Measurements from ENCODE around the gene EDC3.
"Not testable (repeated sequence)": the region's sequence is repeated elsewhere in the genome, so short reads cannot be mapped to it uniquely, and the experiment has no call there.

EDC3 gene

GRCh38 chr15:74683758-74684157 is 12.1 kb downstream of the EDC3 start:
- Mint-ChIP-seq H3K27ac (ENCODE audit: low read depth) (no peak overlapping the region), H3K4me3 (no peak overlapping the region), H3K36me3 (ENCODE audit: insufficient read depth) (peaks cover 7% of the 10 kb centered on the region), H3K9me3 (no peaks in the 10 kb centered on the region), H3K27me3 (no peaks in the 10 kb centered on the region), H3K4me1 (peaks cover 12% of the 10 kb centered on the region)
- ATAC-seq (replicated peaks; ENCODE audit: extremely low read depth, poor library complexity, severe bottlenecking) (no peak), DNase-seq (ENCODE audit: low spot score in 2 of 2) (no peak)

- H3K4me1 Mint-ChIP-seq = peaks cover 14% of the 10 kb centered on the region
- no peak overlapping the region for H3K27ac Mint-ChIP-seq (ENCODE audit: low read depth)
- H3K27me3 Mint-ChIP-seq = no peaks in the 10 kb centered on the region
- DNase-seq (ENCODE audit: low spot score in 2 of 2) (no peak), ATAC-seq (replicated peaks; ENCODE audit: extremely low read depth, poor library complexity, severe bottlenecking) (no peak)
- no peak overlapping the region for H3K4me3 Mint-ChIP-seq
- peaks cover 7% of the 10 kb centered on the region for H3K36me3 Mint-ChIP-seq (ENCODE audit: insufficient read depth)
- H3K9me3 Mint-ChIP-seq = no peaks in the 10 kb centered on the region
Measured at GRCh38 chr15:74682954-74683353, 12.9 kb downstream of the EDC3 start.

- Mint-ChIP-seq H3K9me3 (no peaks in the 10 kb centered on the region), H3K27me3 (no peaks in the 10 kb centered on the region), H3K4me3 (no peak overlapping the region), H3K36me3 (ENCODE audit: insufficient read depth) (peaks cover 6% of the 10 kb centered on the region), H3K4me1 (peaks cover 30% of the 10 kb centered on the region), H3K27ac (ENCODE audit: low read depth) (no peak overlapping the region)
- DNase-seq (ENCODE audit: low spot score in 2 of 2) = no peak
- ATAC-seq (replicated peaks; ENCODE audit: extremely low read depth, poor library complexity, severe bottlenecking) = no peak
Measured at GRCh38 chr15:74680456-74680855, 15.4 kb downstream of the EDC3 start.

- Mint-ChIP-seq H3K9me3 (no peaks in the 10 kb centered on the region), H3K36me3 (ENCODE audit: insufficient read depth) (peaks cover 13% of the 10 kb centered on the region), H3K27ac (ENCODE audit: low read depth) (no peak overlapping the region), H3K27me3 (no peaks in the 10 kb centered on the region), H3K4me3 (no peak overlapping the region), H3K4me1 (peaks cover 30% of the 10 kb centered on the region)
- ATAC-seq (replicated peaks; ENCODE audit: extremely low read depth, poor library complexity, severe bottlenecking) (no peak), DNase-seq (ENCODE audit: low spot score in 2 of 2) (no peak)
Measured at GRCh38 chr15:74676801-74677200, 19.0 kb downstream of the EDC3 start.

GRCh38 chr15:74674161-74674560 is 21.7 kb downstream of the EDC3 start:
- ATAC-seq (replicated peaks; ENCODE audit: extremely low read depth, poor library complexity, severe bottlenecking) (no peak), DNase-seq (ENCODE audit: low spot score in 2 of 2) (no peak)
- Mint-ChIP-seq H3K9me3 (no peaks in the 10 kb centered on the region), H3K27ac (ENCODE audit: low read depth) (peak overlapping the region; percentile 68), H3K36me3 (ENCODE audit: insufficient read depth) (peaks cover 24% of the 10 kb centered on the region), H3K27me3 (no peaks in the 10 kb centered on the region), H3K4me3 (no peak overlapping the region), H3K4me1 (peaks cover 19% of the 10 kb centered on the region)

- H3K36me3 Mint-ChIP-seq (ENCODE audit: insufficient read depth) = peaks cover 34% of the 10 kb centered on the region
- no peak for ATAC-seq (replicated peaks; ENCODE audit: extremely low read depth, poor library complexity, severe bottlenecking)
- no peak for DNase-seq (ENCODE audit: low spot score in 2 of 2)
- peaks cover 15% of the 10 kb centered on the region for H3K4me1 Mint-ChIP-seq
- no peaks in the 10 kb centered on the region for H3K9me3 Mint-ChIP-seq
- no peak overlapping the region for H3K4me3 Mint-ChIP-seq
- H3K27ac Mint-ChIP-seq (ENCODE audit: low read depth) = no peak overlapping the region
- H3K27me3 Mint-ChIP-seq = no peaks in the 10 kb centered on the region
Measured at GRCh38 chr15:74669627-74670026, 26.2 kb downstream of the EDC3 start.

GRCh38 chr15:74667975-74668374 is 27.8 kb downstream of the EDC3 start:
- Mint-ChIP-seq H3K27ac (ENCODE audit: low read depth) (no peak overlapping the region), H3K27me3 (no peaks in the 10 kb centered on the region), H3K4me3 (no peak overlapping the region), H3K4me1 (peaks cover 15% of the 10 kb centered on the region), H3K36me3 (ENCODE audit: insufficient read depth) (peaks cover 26% of the 10 kb centered on the region), H3K9me3 (no peaks in the 10 kb centered on the region)
- ATAC-seq (replicated peaks; ENCODE audit: extremely low read depth, poor library complexity, severe bottlenecking) (no peak), DNase-seq (ENCODE audit: low spot score in 2 of 2) (no peak)

- DNase-seq (ENCODE audit: low spot score in 2 of 2) = no peak
- H3K27ac Mint-ChIP-seq (ENCODE audit: low read depth) = no peak overlapping the region
- ATAC-seq (replicated peaks; ENCODE audit: extremely low read depth, poor library complexity, severe bottlenecking) = no peak
- no peaks in the 10 kb centered on the region for H3K9me3 Mint-ChIP-seq
- H3K4me1 Mint-ChIP-seq = peaks cover 15% of the 10 kb centered on the region
- no peak overlapping the region for H3K4me3 Mint-ChIP-seq
- H3K36me3 Mint-ChIP-seq (ENCODE audit: insufficient read depth) = peaks cover 13% of the 10 kb centered on the region
- no peaks in the 10 kb centered on the region for H3K27me3 Mint-ChIP-seq
Measured at GRCh38 chr15:74664670-74665069, 31.2 kb downstream of the EDC3 start.

- no peaks in the 10 kb centered on the region for H3K27me3 Mint-ChIP-seq
- DNase-seq (ENCODE audit: low spot score in 2 of 2) (no peak), ATAC-seq (replicated peaks; ENCODE audit: extremely low read depth, poor library complexity, severe bottlenecking) (no peak)
- H3K27ac Mint-ChIP-seq (ENCODE audit: low read depth) = no peak overlapping the region
- H3K4me3 Mint-ChIP-seq = no peak overlapping the region
- peaks cover 15% of the 10 kb centered on the region for H3K4me1 Mint-ChIP-seq
- H3K9me3 Mint-ChIP-seq = no peaks in the 10 kb centered on the region
- peaks cover 11% of the 10 kb centered on the region for H3K36me3 Mint-ChIP-seq (ENCODE audit: insufficient read depth)
Measured at GRCh38 chr15:74664028-74664616, 31.7 kb downstream of the EDC3 start.

- no peaks in the 10 kb centered on the region for H3K27me3 Mint-ChIP-seq
- H3K4me1 Mint-ChIP-seq = peaks cover 14% of the 10 kb centered on the region
- H3K36me3 Mint-ChIP-seq (ENCODE audit: insufficient read depth) = peaks cover 6% of the 10 kb centered on the region
- H3K27ac Mint-ChIP-seq (ENCODE audit: low read depth) = no peak overlapping the region
- no peak for ATAC-seq (replicated peaks; ENCODE audit: extremely low read depth, poor library complexity, severe bottlenecking)
- H3K4me3 Mint-ChIP-seq = no peak overlapping the region
- H3K9me3 Mint-ChIP-seq = no peaks in the 10 kb centered on the region
- DNase-seq (ENCODE audit: low spot score in 2 of 2) = no peak
Measured at GRCh38 chr15:74663303-74664027, 32.4 kb downstream of the EDC3 start.

- Mint-ChIP-seq H3K27ac (ENCODE audit: low read depth) (no peak overlapping the region), H3K27me3 (no peaks in the 10 kb centered on the region), H3K36me3 (ENCODE audit: insufficient read depth) (peaks cover 3% of the 10 kb centered on the region), H3K9me3 (no peaks in the 10 kb centered on the region), H3K4me3 (no peak overlapping the region), H3K4me1 (peaks cover 6% of the 10 kb centered on the region)
- no peak for ATAC-seq (replicated peaks; ENCODE audit: extremely low read depth, poor library complexity, severe bottlenecking)
- DNase-seq (ENCODE audit: low spot score in 2 of 2) = no peak
Measured at GRCh38 chr15:74662064-74662860, 33.6 kb downstream of the EDC3 start.

GRCh38 chr15:74661280-74661679 is 34.5 kb downstream of the EDC3 start:
- H3K27ac Mint-ChIP-seq (ENCODE audit: low read depth); DNase-seq (ENCODE audit: low spot score in 2 of 2); H3K4me3 Mint-ChIP-seq: not testable (repeated sequence)

GRCh38 chr15:74657846-74658245 is 38.0 kb downstream of the EDC3 start:
- Mint-ChIP-seq H3K4me1 (peaks cover 6% of the 10 kb centered on the region), H3K4me3 (no peak overlapping the region), H3K27me3 (no peaks in the 10 kb centered on the region), H3K36me3 (ENCODE audit: insufficient read depth) (peaks cover 20% of the 10 kb centered on the region), H3K27ac (ENCODE audit: low read depth) (no peak overlapping the region), H3K9me3 (no peaks in the 10 kb centered on the region)
- DNase-seq (ENCODE audit: low spot score in 2 of 2) (no peak), ATAC-seq (replicated peaks; ENCODE audit: extremely low read depth, poor library complexity, severe bottlenecking) (no peak)

More at GRCh38 chr15:74661280-74661679, 34.5 kb downstream of the EDC3 start:
- not testable (repeated sequence) for H3K9me3 Mint-ChIP-seq; H3K27me3 Mint-ChIP-seq; H3K4me1 Mint-ChIP-seq; H3K36me3 Mint-ChIP-seq (ENCODE audit: insufficient read depth); ATAC-seq (replicated peaks; ENCODE audit: extremely low read depth, poor library complexity, severe bottlenecking)
